ENCODE data around the gene MOB1A.
"Not testable (repeated sequence)": the region's sequence is repeated elsewhere in the genome, so short reads cannot be mapped to it uniquely, and the experiment has no call there.

MOB1A gene

GRCh38 chr2:74198461-74199274 is 20.0 kb upstream of the MOB1A start, which contains the start of gene MTHFD2:
Gene MTHFD2, plus strand, starts transcription at chr2:74198615. Its CDS starts 27 bp downstream, at chr2:74198642.
- H3K9me3 ChIP-seq (ENCODE audit: control insufficient read depth, low read length), result no peaks in the 10 kb centered on the region
- H3K27ac ChIP-seq (ENCODE audit: low read depth, low read length, severe bottlenecking), result peak within 1 kb of the TSS; percentile 100
- WGBS, 2 experiments (ENCODE audit: insufficient coverage in 2 of 2), result 0 to 1% methylated on average over 51 to 91 of the region's 96 CpGs
- H3K36me3 ChIP-seq (ENCODE audit: control insufficient read depth, insufficient read depth, low read length), result peaks cover 28% of the 10 kb centered on the region
- H3K4me1 ChIP-seq (ENCODE audit: control insufficient read depth, insufficient read depth, low read length, poor library complexity, severe bottlenecking), result peaks cover 8% of the 10 kb centered on the region
- peak within 1 kb of the TSS; percentile 87 for H3K4me3 ChIP-seq (ENCODE audit: extremely low read depth, insufficient read depth, low read length, poor library complexity, severe bottlenecking)

- Histone ChIP-seq H3K36me3 (ENCODE audit: control insufficient read depth, insufficient read depth, low read length) (peaks cover 23% of the 10 kb centered on the region), H3K9me3 (ENCODE audit: control insufficient read depth, low read length) (no peaks in the 10 kb centered on the region), H3K4me3 (ENCODE audit: extremely low read depth, insufficient read depth, low read length, poor library complexity, severe bottlenecking) (peak overlapping the region; percentile 87), H3K27ac (ENCODE audit: low read depth, low read length, severe bottlenecking) (peak overlapping the region; percentile 100), H3K4me1 (ENCODE audit: control insufficient read depth, insufficient read depth, low read length, poor library complexity, severe bottlenecking) (peaks cover 8% of the 10 kb centered on the region)
- 30 to 38% methylated on average over 16 to 17 of the region's 18 CpGs for WGBS, 2 experiments (ENCODE audit: insufficient coverage in 2 of 2)
These were observed 19.4 kb upstream of the MOB1A start for GRCh38 chr2:74198023-74198460.

- peaks cover 13% of the 10 kb centered on the region for H3K36me3 ChIP-seq (ENCODE audit: control insufficient read depth, insufficient read depth, low read length)
- no peak overlapping the region for H3K27ac ChIP-seq (ENCODE audit: low read depth, low read length, severe bottlenecking)
- H3K4me1 ChIP-seq (ENCODE audit: control insufficient read depth, insufficient read depth, low read length, poor library complexity, severe bottlenecking), result peaks cover 8% of the 10 kb centered on the region
- H3K4me3 ChIP-seq (ENCODE audit: extremely low read depth, insufficient read depth, low read length, poor library complexity, severe bottlenecking), result no peak overlapping the region
- WGBS, 2 experiments (ENCODE audit: insufficient coverage in 2 of 2), result 100% methylated on average over 1 of the region's 4 CpGs; no CpG with 5 or more reads in 1 of the 2 experiments
- no peaks in the 10 kb centered on the region for H3K9me3 ChIP-seq (ENCODE audit: control insufficient read depth, low read length)
These were observed 18.4 kb upstream of the MOB1A start for GRCh38 chr2:74197049-74197448.

GRCh38 chr2:74194799-74195198 is 16.1 kb upstream of the MOB1A start:
- Histone ChIP-seq H3K36me3 (ENCODE audit: control insufficient read depth, insufficient read depth, low read length) (no peaks in the 10 kb centered on the region), H3K9me3 (ENCODE audit: control insufficient read depth, low read length) (no peaks in the 10 kb centered on the region), H3K4me1 (ENCODE audit: control insufficient read depth, insufficient read depth, low read length, poor library complexity, severe bottlenecking) (no peaks in the 10 kb centered on the region), H3K27ac (ENCODE audit: low read depth, low read length, severe bottlenecking) (no peak overlapping the region), H3K4me3 (ENCODE audit: extremely low read depth, insufficient read depth, low read length, poor library complexity, severe bottlenecking) (no peak overlapping the region)
- 100% methylated on average over 1 of the region's 1 CpG; no CpG with 5 or more reads in 1 of the 2 experiments for WGBS, 2 experiments (ENCODE audit: insufficient coverage in 2 of 2)

- peaks cover 6% of the 10 kb centered on the region for H3K4me1 ChIP-seq (ENCODE audit: control insufficient read depth, insufficient read depth, low read length, poor library complexity, severe bottlenecking)
- no peaks in the 10 kb centered on the region for H3K9me3 ChIP-seq (ENCODE audit: control insufficient read depth, low read length)
- H3K4me3 ChIP-seq (ENCODE audit: extremely low read depth, insufficient read depth, low read length, poor library complexity, severe bottlenecking), result no peak overlapping the region
- no peaks in the 10 kb centered on the region for H3K36me3 ChIP-seq (ENCODE audit: control insufficient read depth, insufficient read depth, low read length)
- 86 to 89% methylated on average over 6 of the region's 6 CpGs for WGBS, 2 experiments (ENCODE audit: insufficient coverage in 2 of 2)
- H3K27ac ChIP-seq (ENCODE audit: low read depth, low read length, severe bottlenecking), result no peak overlapping the region
These were observed 13.1 kb upstream of the MOB1A start for GRCh38 chr2:74191596-74192380.

- H3K9me3 ChIP-seq (ENCODE audit: control insufficient read depth, low read length), result no peaks in the 10 kb centered on the region
- no peak overlapping the region for H3K4me3 ChIP-seq (ENCODE audit: extremely low read depth, insufficient read depth, low read length, poor library complexity, severe bottlenecking)
- H3K4me1 ChIP-seq (ENCODE audit: control insufficient read depth, insufficient read depth, low read length, poor library complexity, severe bottlenecking), result peaks cover 6% of the 10 kb centered on the region
- WGBS, 2 experiments (ENCODE audit: insufficient coverage in 2 of 2), result 83 to 100% methylated on average over 1 of the region's 3 CpGs
- no peaks in the 10 kb centered on the region for H3K36me3 ChIP-seq (ENCODE audit: control insufficient read depth, insufficient read depth, low read length)
- H3K27ac ChIP-seq (ENCODE audit: low read depth, low read length, severe bottlenecking), result no peak overlapping the region
These were observed 10.0 kb upstream of the MOB1A start for GRCh38 chr2:74188696-74189095.

GRCh38 chr2:74188018-74188601 is 9.4 kb upstream of the MOB1A start:
- H3K4me1 ChIP-seq (ENCODE audit: control insufficient read depth, insufficient read depth, low read length, poor library complexity, severe bottlenecking), result peaks cover 6% of the 10 kb centered on the region
- no peak overlapping the region for H3K27ac ChIP-seq (ENCODE audit: low read depth, low read length, severe bottlenecking)
- H3K9me3 ChIP-seq (ENCODE audit: control insufficient read depth, low read length), result no peaks in the 10 kb centered on the region
- no peaks in the 10 kb centered on the region for H3K36me3 ChIP-seq (ENCODE audit: control insufficient read depth, insufficient read depth, low read length)
- no peak overlapping the region for H3K4me3 ChIP-seq (ENCODE audit: extremely low read depth, insufficient read depth, low read length, poor library complexity, severe bottlenecking)
- 81 to 88% methylated on average over 4 to 6 of the region's 6 CpGs for WGBS, 2 experiments (ENCODE audit: insufficient coverage in 2 of 2)

GRCh38 chr2:74186706-74187105 is 8.0 kb upstream of the MOB1A start:
- WGBS, 2 experiments (ENCODE audit: insufficient coverage in 2 of 2), result 95 to 96% methylated on average over 13 to 14 of the region's 15 CpGs
- H3K4me3 ChIP-seq (ENCODE audit: extremely low read depth, insufficient read depth, low read length, poor library complexity, severe bottlenecking); H3K9me3 ChIP-seq (ENCODE audit: control insufficient read depth, low read length); H3K4me1 ChIP-seq (ENCODE audit: control insufficient read depth, insufficient read depth, low read length, poor library complexity, severe bottlenecking); H3K36me3 ChIP-seq (ENCODE audit: control insufficient read depth, insufficient read depth, low read length); H3K27ac ChIP-seq (ENCODE audit: low read depth, low read length, severe bottlenecking): not testable (repeated sequence)

- no peak overlapping the region for H3K27ac ChIP-seq (ENCODE audit: low read depth, low read length, severe bottlenecking)
- H3K36me3 ChIP-seq (ENCODE audit: control insufficient read depth, insufficient read depth, low read length), result no peaks in the 10 kb centered on the region
- no peaks in the 10 kb centered on the region for H3K9me3 ChIP-seq (ENCODE audit: control insufficient read depth, low read length)
- 91 to 95% methylated on average over 5 to 7 of the region's 9 CpGs for WGBS, 2 experiments (ENCODE audit: insufficient coverage in 2 of 2)
- H3K4me3 ChIP-seq (ENCODE audit: extremely low read depth, insufficient read depth, low read length, poor library complexity, severe bottlenecking), result no peak overlapping the region
- peaks cover 6% of the 10 kb centered on the region for H3K4me1 ChIP-seq (ENCODE audit: control insufficient read depth, insufficient read depth, low read length, poor library complexity, severe bottlenecking)
These were observed 7.4 kb upstream of the MOB1A start for GRCh38 chr2:74186038-74186437.

GRCh38 chr2:74183878-74184277 is 5.2 kb upstream of the MOB1A start:
- Histone ChIP-seq H3K27ac (ENCODE audit: low read depth, low read length, severe bottlenecking) (no peak overlapping the region), H3K9me3 (ENCODE audit: control insufficient read depth, low read length) (no peaks in the 10 kb centered on the region), H3K36me3 (ENCODE audit: control insufficient read depth, insufficient read depth, low read length) (no peaks in the 10 kb centered on the region), H3K4me3 (ENCODE audit: extremely low read depth, insufficient read depth, low read length, poor library complexity, severe bottlenecking) (no peak overlapping the region), H3K4me1 (ENCODE audit: control insufficient read depth, insufficient read depth, low read length, poor library complexity, severe bottlenecking) (peaks cover 6% of the 10 kb centered on the region)
- WGBS, 2 experiments (ENCODE audit: insufficient coverage in 2 of 2), result 80 to 94% methylated on average over 1 of the region's 2 CpGs
